CD14-positive monocyte (primary cell): ENCODE data around the gene PLXNC1. TPM values are rescaled to one million over a fixed set of nuclear protein-coding genes. Genes with fewer than 3 reads are reported as not detected.

Experiments used
- DNase-seq, 3 donors: peaks; one replicate each; pipeline ENCODE4 v3.0.0-alpha.2; 2011 to 2022
- H2AFZ ChIP-seq: 2 replicates; pipeline ENCODE4 v1.6.0; 2012; ENCODE audit warnings: mild to moderate bottlenecking, low read depth, low read length, inconsistent platforms; ENCODE audit not compliant: insufficient read depth, poor library complexity, severe bottlenecking
- H3K27ac ChIP-seq, 2 donors: 1 replicate in 1 of 2; 2 replicates in 1 of 2; pipeline ENCODE4 v1.5.1; 2012 to 2013; ENCODE audit warnings: low read length in 2 of 2, control low read depth in 1 of 2, inconsistent platforms in 1 of 2, low read depth in 1 of 2, mild to moderate bottlenecking in 1 of 2
- H3K27me3 ChIP-seq, 2 donors: one replicate each; pipeline versions ENCODE4 v1.6.0 to v1.6.1; 2011 to 2013; ENCODE audit warnings: low read length in 2 of 2; ENCODE audit not compliant: control insufficient read depth in 2 of 2, insufficient read depth in 2 of 2
- H3K36me3 ChIP-seq, 2 donors: replicated peaks in 1 of 2; 1 replicate in 1 of 2; 2 replicates in 1 of 2; pipeline versions ENCODE4 v1.5.1 to v1.6.1; 2012 to 2013; ENCODE audit warnings: low read length in 2 of 2, control low read depth in 1 of 2, inconsistent platforms in 1 of 2, mild to moderate bottlenecking in 1 of 2; ENCODE audit not compliant: insufficient read depth in 2 of 2, control insufficient read depth in 1 of 2
- H3K4me1 ChIP-seq, 2 donors: 1 replicate in 1 of 2; 2 replicates in 1 of 2; pipeline versions ENCODE4 v1.5.1 to v1.6.1; 2012 to 2013; ENCODE audit warnings: low read length in 2 of 2, control low read depth in 1 of 2, inconsistent platforms in 1 of 2, mild to moderate bottlenecking in 1 of 2, moderate library complexity in 1 of 2; ENCODE audit not compliant: insufficient read depth in 2 of 2, control insufficient read depth in 1 of 2
- H3K4me2 ChIP-seq: replicated peaks from 2 replicates; pipeline ENCODE3; 2012; ENCODE audit warnings: low read length, moderate library complexity, mild to moderate bottlenecking; ENCODE audit not compliant: poor library complexity, severe bottlenecking; ENCODE audit errors: extremely low read depth
- H3K4me3 ChIP-seq, 3 experiments: fragments of 200-600 bp in 1 of 3; sonication (generic) in 1 of 3; replicated peaks in 1 of 3; 1 replicate in 2 of 3; 2 replicates in 1 of 3; pipeline ENCODE4 v1.5.1; 2011 to 2013; ENCODE audit warnings: low read length in 3 of 3, mild to moderate bottlenecking in 3 of 3, control low read depth in 2 of 3, low read depth in 2 of 3, inconsistent platforms in 1 of 3, moderate library complexity in 1 of 3
- H3K79me2 ChIP-seq: 2 replicates; pipeline ENCODE4 v1.6.0; 2012; ENCODE audit warnings: mild to moderate bottlenecking, control low read depth, inconsistent platforms, low read length, moderate library complexity; ENCODE audit not compliant: insufficient read depth
- H3K9ac ChIP-seq: 2 replicates; pipeline ENCODE4 v1.6.0; 2017; ENCODE audit warnings: low read length, mild to moderate bottlenecking; ENCODE audit not compliant: insufficient read depth, poor library complexity, severe bottlenecking
- H3K9me3 ChIP-seq, 2 donors: replicated peaks in 1 of 2; 1 replicate in 1 of 2; 2 replicates in 1 of 2; pipeline versions ENCODE4 v1.5.1 to v1.6.1; 2012 to 2013; ENCODE audit warnings: low read length in 2 of 2, control low read depth in 1 of 2; ENCODE audit not compliant: control insufficient read depth in 1 of 2, insufficient read depth in 1 of 2
- H4K20me1 ChIP-seq: 2 replicates; pipeline ENCODE4 v1.6.0; 2012; ENCODE audit warnings: mild to moderate bottlenecking, low read length, control low read depth, moderate library complexity; ENCODE audit not compliant: insufficient read depth
- H3K27ac Mint-ChIP-seq, 7 donors: one replicate each; pipeline ENCODE4 v1.8.0; 2020; ENCODE audit warnings: mild to moderate bottlenecking in 7 of 7, mixed read lengths in 7 of 7, moderate library complexity in 6 of 7, inconsistent platforms in 2 of 7
- H3K27me3 Mint-ChIP-seq, 3 donors: one replicate each; pipeline ENCODE4 v1.8.0; 2021 to 2022; ENCODE audit warnings: low read depth in 3 of 3, mild to moderate bottlenecking in 3 of 3, mixed read lengths in 3 of 3, moderate library complexity in 3 of 3, inconsistent platforms in 1 of 3
- H3K36me3 Mint-ChIP-seq, 2 donors: one replicate each; pipeline ENCODE4 v1.8.0; 2020; ENCODE audit warnings: mixed read lengths in 2 of 2, inconsistent platforms in 1 of 2, mild to moderate bottlenecking in 1 of 2
- H3K4me1 Mint-ChIP-seq: one replicate; pipeline ENCODE4 v1.8.0; 2020; ENCODE audit warnings: mild to moderate bottlenecking, mixed read lengths
- H3K4me3 Mint-ChIP-seq, 2 donors: one replicate each; pipeline ENCODE4 v1.8.0; 2020; ENCODE audit warnings: mild to moderate bottlenecking in 2 of 2, mixed read lengths in 2 of 2, moderate library complexity in 1 of 2
- H3K9me3 Mint-ChIP-seq, 7 donors: one replicate each; pipeline ENCODE4 v1.8.0; 2020 to 2022; ENCODE audit warnings: mixed read lengths in 7 of 7, mild to moderate bottlenecking in 6 of 7, moderate library complexity in 6 of 7, inconsistent platforms in 2 of 7
- CTCF ChIP-seq: fragments of 200-600 bp; IDR thresholded peaks from one replicate; pipeline ENCODE4 v1.8.0; 2022; ENCODE audit warnings: antibody characterized with exemption, mild to moderate bottlenecking
- WGBS: methylation state at CpG from one replicate; pipeline ENCODE4 v1.1.5; 2013; ENCODE audit warnings: missing lambda C conversion rate; ENCODE audit not compliant: insufficient coverage; 5-methylcytosine and 5-hydroxymethylcytosine counted together
- intact Hi-C, 2 donors: fragments of 100-400 bp; cut with micrococcal nuclease; formaldehyde crosslinking; loops; one replicate each; pipeline versions ENCODE4 v1.15.0 to v1.15.1; 2023
- polyA plus RNA-seq, 3 donors: library from polyadenylated mRNA; depleted of rRNA in 1 of 3; unstranded in 2 of 3; stranded (reverse) in 1 of 3; fragments of 300-500 nt in 2 of 3; fragments of >200 nt in 1 of 3; fragmentation: Illumina TruSeq in 2 of 3; gene quantifications; 1 replicate in 2 of 3; 2 replicates in 1 of 3; pipeline ENCODE4 v1.2.3, GENCODE V29; 2012 to 2021

The PLXNC1 gene
- polyA plus RNA-seq, 3 donors: 14.3 to 35.2 (median 15.4) TPM

- peak overlapping the region; percentile 95 to 98 (median 98) for H3K27ac Mint-ChIP-seq
- Histone ChIP-seq H3K9ac (peak overlapping the region; percentile 54), H3K27ac (peak overlapping the region; percentile 88 to 92), H3K4me2 (peak overlapping the region; percentile 78), H3K36me3 (peaks cover 22 to 57% of the 10 kb centered on the region in 2 donors), H3K4me1 (peaks cover 57 to 61% of the 10 kb centered on the region in 2 donors), H2AFZ (peak overlapping the region; percentile 61), H3K9me3 (no peaks in the 10 kb centered on the region), H3K79me2 (no peaks in the 10 kb centered on the region), H4K20me1 (no peaks in the 10 kb centered on the region), H3K4me3 (peak overlapping the region; percentile 49 to 79 (median 61)), H3K27me3 (no peaks in the 10 kb centered on the region)
- peaks cover 0 to 4% (median 0%) of the 10 kb centered on the region in 7 donors for H3K9me3 Mint-ChIP-seq
- intact Hi-C loops: loop anchor here (10.0 kb wide), 2 partner anchors 108 to 118 kb away; partner anchors contain the start of gene PLXNC1 (in 1 of the 2)
- H3K4me3 Mint-ChIP-seq: peak overlapping the region; percentile 85 to 93
- no peak for TF ChIP-seq CTCF
- peak; percentile 68 to 75 (median 73) for DNase-seq
- H3K36me3 Mint-ChIP-seq: peaks cover 57 to 63% of the 10 kb centered on the region in 2 donors
- H3K4me1 Mint-ChIP-seq: peaks cover 52% of the 10 kb centered on the region
- H3K27me3 Mint-ChIP-seq: no peaks in the 10 kb centered on the region
- WGBS: 21% methylated on average over 13 of the region's 17 CpGs
Observed at GRCh38 chr12:94262228-94263010, 114.0 kb downstream of the PLXNC1 start.

- H3K36me3 ChIP-seq: peaks cover 22 to 57% of the 10 kb centered on the region in 2 donors
- intact Hi-C loops: loop anchor here (10.0 kb wide), 2 partner anchors 108 to 118 kb away; partner anchors contain the start of gene PLXNC1 (in 1 of the 2)
- WGBS: 51% methylated on average over 3 of the region's 14 CpGs
- H3K4me1 Mint-ChIP-seq: peaks cover 60% of the 10 kb centered on the region
- DNase-seq: peak; percentile 70 to 81 (median 74)
- no peaks in the 10 kb centered on the region for H3K27me3 ChIP-seq
- H3K27me3 Mint-ChIP-seq: no peaks in the 10 kb centered on the region
- H4K20me1 ChIP-seq: no peaks in the 10 kb centered on the region
- peak overlapping the region; percentile 95 to 98 (median 98) for H3K27ac Mint-ChIP-seq
- TF ChIP-seq CTCF: no peak
- peak overlapping the region; percentile 54 for H3K9ac ChIP-seq
- H3K79me2 ChIP-seq: no peaks in the 10 kb centered on the region
- H3K4me2 ChIP-seq: peak overlapping the region; percentile 78
- H2AFZ ChIP-seq: peak overlapping the region; percentile 61
- H3K36me3 Mint-ChIP-seq: peaks cover 58 to 70% of the 10 kb centered on the region in 2 donors
- no peaks in the 10 kb centered on the region for H3K9me3 ChIP-seq
- H3K4me3 Mint-ChIP-seq: peak overlapping the region; percentile 85 to 93
- H3K4me1 ChIP-seq: peaks cover 65 to 68% of the 10 kb centered on the region in 2 donors
- H3K9me3 Mint-ChIP-seq: peaks cover 0 to 4% (median 0%) of the 10 kb centered on the region in 7 donors
- peak overlapping the region; percentile 49 to 79 (median 61) for H3K4me3 ChIP-seq
- peak overlapping the region; percentile 88 to 92 for H3K27ac ChIP-seq
Observed at GRCh38 chr12:94263011-94263811, 114.8 kb downstream of the PLXNC1 start.
